MCF 10A (cell line): ENCODE measurements around the gene CROT. TPM values are rescaled to one million over a fixed set of nuclear protein-coding genes. Genes with fewer than 3 reads are reported as not detected.

Source experiments
- BruUV-seq: library from RNA; stranded (reverse); fragments of 400-500 nt; replicated peaks from 2 replicates; lab custom pipeline; 2021; lab: Mats Ljungman, UMichigan
- CTCF ChIA-PET: fragments of 300-600 bp; sonication (Branson Sonifier 250); formaldehyde crosslinking; extraction: SDS; loops from one replicate; lab custom pipeline; 2021; ENCODE audit warnings: antibody characterized with exemption, inconsistent platforms; lab: Yijun Ruan, JAX
- POLR2A ChIA-PET: fragments of 300-600, 350-650 bp; sonication (Branson Sonifier 250); formaldehyde crosslinking; extraction: SDS; loops from one replicate; lab custom pipeline; 2020; ENCODE audit warnings: antibody characterized with exemption, inconsistent platforms; lab: Yijun Ruan, JAX
- DNase-seq: peaks from one replicate; pipeline ENCODE4 v3.0.0-alpha.2; 2018; ENCODE audit not compliant: unreplicated experiment
- H3K27ac Mint-ChIP-seq: one replicate; pipeline ENCODE4 v1.8.0; 2022; ENCODE audit warnings: mild to moderate bottlenecking, low read depth, mixed read lengths; ENCODE audit not compliant: unreplicated experiment
- H3K27me3 Mint-ChIP-seq: one replicate; pipeline ENCODE4 v1.8.0; 2022; ENCODE audit warnings: mixed read lengths; ENCODE audit not compliant: insufficient read depth, unreplicated experiment
- H3K36me3 Mint-ChIP-seq: one replicate; pipeline ENCODE4 v1.8.0; 2022; ENCODE audit warnings: mild to moderate bottlenecking, moderate library complexity, mixed read lengths; ENCODE audit not compliant: insufficient read depth, unreplicated experiment
- H3K4me1 Mint-ChIP-seq: one replicate; pipeline ENCODE4 v1.8.0; 2022; ENCODE audit warnings: mixed read lengths; ENCODE audit not compliant: insufficient read depth, unreplicated experiment
- H3K4me3 Mint-ChIP-seq: one replicate; pipeline ENCODE4 v1.8.0; 2022; ENCODE audit warnings: mild to moderate bottlenecking, moderate library complexity, mixed read lengths; ENCODE audit not compliant: unreplicated experiment
- H3K9me3 Mint-ChIP-seq: one replicate; pipeline ENCODE4 v1.8.0; 2022; ENCODE audit warnings: mixed read lengths; ENCODE audit not compliant: unreplicated experiment
- CTCF ChIP-seq: fragments of 200-600 bp; IDR thresholded peaks from one replicate; pipeline ENCODE4 v1.8.0; 2022; ENCODE audit warnings: antibody characterized with exemption, mild to moderate bottlenecking; ENCODE audit not compliant: unreplicated experiment
- intact Hi-C: fragments of 100-400 bp; cut with micrococcal nuclease; formaldehyde crosslinking; loops from 2 replicates; pipeline ENCODE4 v1.14.1; 2022
- total RNA-seq: library from RNA; stranded (reverse); gene quantifications from 2 replicates; pipeline ENCODE4 v1.2.3, GENCODE V29; 2022

CROT gene
- total RNA-seq, 1 experiment from 2014 or later = 5.7 TPM

- no peaks in the 10 kb centered on the region for H3K27me3 Mint-ChIP-seq
- DNase-seq = no peak
- H3K4me3 Mint-ChIP-seq = no peak overlapping the region
- TF ChIP-seq CTCF = no peak
- BruUV-seq = no TSS peak
- peaks cover 29% of the 10 kb centered on the region for H3K36me3 Mint-ChIP-seq
- ChIA-PET CTCF (interaction anchor here (1.2 to 1.6 kb wide), 3 partner anchors 10 to 12 kb away, joined by 3 to 10 read pairs (median 3); no protein-coding TSS in a partner anchor), POLR2A (interaction anchor here (1.6 to 12.3 kb wide), 3 partner anchors 8 to 20 kb away, joined by 5 to 233 read pairs (median 41); partner anchors contain the start of gene CROT)
- peaks cover 16% of the 10 kb centered on the region for H3K9me3 Mint-ChIP-seq
- peaks cover 9% of the 10 kb centered on the region for H3K4me1 Mint-ChIP-seq
- H3K27ac Mint-ChIP-seq = no peak overlapping the region
- intact Hi-C loops = no loop called here
Observed at GRCh38 chr7:87325576-87326370, 19.7 kb upstream of the CROT start.

- no peak overlapping the region for H3K4me3 Mint-ChIP-seq
- CTCF ChIA-PET = interaction anchor here (1.9 kb wide), 1 partner anchor 87 kb away, joined by 8 read pairs; no protein-coding TSS in a partner anchor
- H3K27ac Mint-ChIP-seq = no peak overlapping the region
- no peak for TF ChIP-seq CTCF
- POLR2A ChIA-PET = interaction anchor here (0.6 to 6.4 kb wide), 2 partner anchors 10 to 178 kb away, joined by 3 to 41 read pairs; no protein-coding TSS in a partner anchor
- peaks cover 2% of the 10 kb centered on the region for H3K4me1 Mint-ChIP-seq
- BruUV-seq = no TSS peak
- no peak for DNase-seq
- H3K27me3 Mint-ChIP-seq = no peaks in the 10 kb centered on the region
- peaks cover 11% of the 10 kb centered on the region for H3K36me3 Mint-ChIP-seq
- peaks cover 9% of the 10 kb centered on the region for H3K9me3 Mint-ChIP-seq
- intact Hi-C loops = no loop called here
Observed at GRCh38 chr7:87328281-87328680, 17.2 kb upstream of the CROT start.

- intact Hi-C loops = no loop called here
- CTCF ChIA-PET = interaction anchor here (1.7 kb wide), 1 partner anchor 10 kb away, joined by 11 read pairs; no protein-coding TSS in a partner anchor
- Mint-ChIP-seq H3K36me3 (peaks cover 21% of the 10 kb centered on the region), H3K27me3 (no peaks in the 10 kb centered on the region), H3K4me3 (no peak overlapping the region), H3K4me1 (no peaks in the 10 kb centered on the region), H3K9me3 (peaks cover 9% of the 10 kb centered on the region), H3K27ac (no peak overlapping the region)
- POLR2A ChIA-PET = interaction anchor here (0.6 to 6.4 kb wide), 4 partner anchors 9 to 84 kb away, joined by 3 to 41 read pairs (median 12); partner anchors contain the start of gene CROT
- no peak for TF ChIP-seq CTCF
- BruUV-seq = no TSS peak
- DNase-seq = no peak
Observed at GRCh38 chr7:87330316-87330715, 15.1 kb upstream of the CROT start.

- no TSS peak for BruUV-seq
- Mint-ChIP-seq H3K27me3 (no peaks in the 10 kb centered on the region), H3K36me3 (peaks cover 22% of the 10 kb centered on the region), H3K4me1 (no peaks in the 10 kb centered on the region), H3K4me3 (no peak overlapping the region), H3K27ac (no peak overlapping the region), H3K9me3 (peaks cover 9% of the 10 kb centered on the region)
- intact Hi-C loops = no loop called here
- no peak for DNase-seq
- ChIA-PET CTCF (interaction anchor here (0.6 to 1.7 kb wide), 2 partner anchors 11 to 114 kb away, joined by 3 to 11 read pairs; no protein-coding TSS in a partner anchor), POLR2A (interaction anchor here (0.7 to 6.4 kb wide), 4 partner anchors 9 to 14 kb away, joined by 3 to 41 read pairs (median 12); partner anchors contain the start of gene CROT)
- no peak for TF ChIP-seq CTCF
Observed at GRCh38 chr7:87330942-87331341, 14.5 kb upstream of the CROT start.
